Head of caudate nucleus (tissue), 42 donors: ENCODE measurements around the gene ZRANB3.
A peak's percentile ranks its signal among the peaks of the same experiment; 100 is the strongest.
"Not testable (repeated sequence)": the region's sequence is repeated elsewhere in the genome, so short reads cannot be mapped to it uniquely, and the experiment has no call there.

Source experiments
- DNase-seq, 42 donors: peaks; one replicate each; pipeline versions ENCODE4 v3.0.0 to v3.0.0-alpha.2; 2020 to 2021; ENCODE audit warnings: mixed read lengths in 7 of 42
- intact Hi-C: fragments of 100-400 bp; cut with DNase I; formaldehyde crosslinking; loops from one replicate; pipeline ENCODE4 v1.15.0; 2022

Gene ZRANB3

DNA sequence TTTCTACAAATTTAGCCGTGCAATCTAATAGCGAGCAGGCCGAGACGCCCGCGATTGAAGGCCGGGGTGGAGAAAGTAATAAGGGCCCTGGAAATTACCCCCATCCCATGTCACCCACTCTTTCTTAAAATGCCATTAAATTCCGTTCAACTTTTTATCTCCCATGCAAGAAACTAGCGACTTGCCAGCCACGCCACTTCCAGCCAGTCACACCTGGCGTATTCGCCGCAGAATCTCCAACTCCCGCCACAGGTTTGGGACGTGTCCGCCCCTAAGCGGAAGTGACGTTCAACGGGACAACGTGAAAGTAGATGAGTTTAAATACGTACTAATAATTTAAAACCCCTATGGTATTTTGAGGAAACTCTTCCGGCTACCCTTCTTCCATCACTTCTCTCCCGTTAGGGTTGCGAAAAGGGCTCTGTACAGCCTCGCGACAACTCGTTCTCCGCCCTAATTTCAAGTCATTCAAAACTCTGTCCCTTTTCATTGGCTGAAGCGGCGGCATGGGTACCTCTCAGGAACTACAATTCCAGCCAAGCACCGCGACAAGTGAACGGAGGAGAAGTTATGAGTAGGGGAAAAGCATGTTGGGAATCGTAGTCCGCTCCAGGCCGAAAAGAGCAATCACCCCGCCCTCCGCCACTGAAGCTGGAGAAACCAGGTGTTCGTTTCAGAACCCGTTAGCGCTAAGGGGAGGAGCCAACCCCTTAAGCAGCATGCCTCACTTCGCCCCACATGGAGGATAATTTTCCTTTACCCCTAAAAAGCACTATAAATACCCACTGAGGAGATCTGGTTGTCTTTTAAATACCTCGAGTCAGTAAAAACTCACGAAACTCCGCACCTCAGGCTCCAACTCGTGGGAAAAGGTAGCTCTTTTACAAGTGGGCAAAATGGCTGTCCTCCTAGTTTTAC, at the start of gene ZRANB3:
Gene ZRANB3 (minus strand): TSS at position 906 of the 918 bp plus-strand sequence.
- intact Hi-C loops, result loop anchor here (5.0 to 10.0 kb wide), 3 partner anchors 212 to 613 kb away; partner anchors contain the start of genes CCNT2, RAB3GAP1 and UBXN4

DNA sequence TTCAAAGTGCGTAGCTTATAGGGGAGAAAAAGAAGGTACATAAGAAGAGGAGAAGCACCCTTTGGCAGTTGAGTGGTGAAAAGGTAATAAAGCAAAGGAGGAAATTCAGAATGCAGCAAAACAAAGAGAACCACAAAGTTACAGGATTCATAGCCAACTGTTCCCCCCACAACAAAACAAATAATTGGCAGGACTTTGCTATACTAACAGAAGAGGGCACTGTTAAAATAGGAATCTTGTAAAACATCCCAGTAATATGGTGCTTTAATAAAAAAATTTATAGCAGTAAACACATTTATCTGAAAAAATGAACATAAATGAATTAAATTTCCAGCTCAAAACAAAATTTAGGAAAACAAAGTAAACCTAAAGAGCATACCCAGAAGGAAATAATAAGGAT, 42.6 kb upstream of the ZRANB3 start:
- no peak for DNase-seq
- intact Hi-C loops, result no loop called here

More for the DNA sequence above, at the start of gene ZRANB3:
- peak; percentile 80 to 99 (median 95) for DNase-seq

GRCh38 chr2:135570884-135571283, 39.9 kb upstream of the ZRANB3 start:
- DNase-seq, result no peak
- intact Hi-C loops, result no loop called here

- intact Hi-C loops, result no loop called here
- DNase-seq, result no peak
These were observed 32.8 kb upstream of the ZRANB3 start for GRCh38 chr2:135563793-135564192.

GRCh38 chr2:135561925-135562324, 30.9 kb upstream of the ZRANB3 start:
- intact Hi-C loops, result no loop called here
- no peak for DNase-seq

- DNase-seq, result no peak
- intact Hi-C loops, result no loop called here
These were observed 26.5 kb upstream of the ZRANB3 start for GRCh38 chr2:135557530-135557929.

GRCh38 chr2:135555311-135555710, 24.3 kb upstream of the ZRANB3 start:
- intact Hi-C loops, result no loop called here
- no peak for DNase-seq

DNA sequence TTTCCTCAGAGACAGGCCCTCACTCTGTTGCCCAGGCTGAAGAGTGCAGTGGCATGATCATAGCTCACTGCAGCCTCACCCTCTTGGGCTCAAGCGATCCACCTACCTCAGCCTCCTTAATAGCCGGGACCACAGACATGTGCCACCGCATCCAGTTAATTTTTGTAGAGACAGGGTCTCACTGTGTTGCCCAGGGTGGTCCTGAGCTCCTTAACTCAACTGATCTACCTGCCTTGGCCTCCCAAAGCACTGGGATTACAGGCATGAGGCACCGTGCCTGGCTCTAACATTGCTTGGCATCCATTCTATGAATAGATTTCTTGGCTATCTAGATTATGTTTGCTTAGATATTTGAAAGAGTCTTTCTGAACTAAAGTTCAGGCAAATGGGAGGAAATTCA, 21.9 kb upstream of the ZRANB3 start:
- DNase-seq, result no peak
- intact Hi-C loops, result no loop called here

- intact Hi-C loops, result no loop called here
- DNase-seq, result no peak
These were observed 20.3 kb upstream of the ZRANB3 start for GRCh38 chr2:135551356-135551755.

- no peak for DNase-seq
- intact Hi-C loops, result no loop called here
These were observed 16.3 kb upstream of the ZRANB3 start for GRCh38 chr2:135547311-135547710.

- DNase-seq, result no peak
- intact Hi-C loops, result no loop called here
These were observed 15.4 kb upstream of the ZRANB3 start for GRCh38 chr2:135546436-135546835.

- DNase-seq, result not testable (repeated sequence)
- intact Hi-C loops, result loop anchor here (5.0 to 10.0 kb wide), 3 partner anchors 209 to 616 kb away; partner anchors contain the start of genes CCNT2, RAB3GAP1 and UBXN4
These were observed 2.5 kb upstream of the ZRANB3 start for GRCh38 chr2:135533545-135533944.

DNA sequence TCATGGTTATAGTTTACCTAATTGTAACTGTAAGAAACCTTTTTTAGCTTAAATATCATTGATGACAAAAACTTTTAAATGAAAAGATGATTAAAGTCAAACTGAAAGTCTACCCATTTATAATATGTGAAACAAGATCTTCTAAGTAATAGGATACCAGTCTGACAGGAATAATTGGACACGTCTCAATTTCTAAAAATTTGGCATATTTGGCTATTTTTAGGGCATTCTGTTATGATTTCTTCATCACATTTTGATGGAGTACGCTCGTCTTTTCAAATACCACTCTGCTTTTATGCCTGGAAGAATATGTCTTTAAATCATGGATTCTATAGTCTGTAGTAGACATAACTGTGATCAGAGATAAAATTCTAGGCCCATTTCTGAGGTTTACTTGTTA, 1.6 kb upstream of the ZRANB3 start:
- intact Hi-C loops, result loop anchor here (5.0 to 10.0 kb wide), 3 partner anchors 210 to 615 kb away; partner anchors contain the start of genes CCNT2, RAB3GAP1 and UBXN4
- DNase-seq, result no peak

DNA sequence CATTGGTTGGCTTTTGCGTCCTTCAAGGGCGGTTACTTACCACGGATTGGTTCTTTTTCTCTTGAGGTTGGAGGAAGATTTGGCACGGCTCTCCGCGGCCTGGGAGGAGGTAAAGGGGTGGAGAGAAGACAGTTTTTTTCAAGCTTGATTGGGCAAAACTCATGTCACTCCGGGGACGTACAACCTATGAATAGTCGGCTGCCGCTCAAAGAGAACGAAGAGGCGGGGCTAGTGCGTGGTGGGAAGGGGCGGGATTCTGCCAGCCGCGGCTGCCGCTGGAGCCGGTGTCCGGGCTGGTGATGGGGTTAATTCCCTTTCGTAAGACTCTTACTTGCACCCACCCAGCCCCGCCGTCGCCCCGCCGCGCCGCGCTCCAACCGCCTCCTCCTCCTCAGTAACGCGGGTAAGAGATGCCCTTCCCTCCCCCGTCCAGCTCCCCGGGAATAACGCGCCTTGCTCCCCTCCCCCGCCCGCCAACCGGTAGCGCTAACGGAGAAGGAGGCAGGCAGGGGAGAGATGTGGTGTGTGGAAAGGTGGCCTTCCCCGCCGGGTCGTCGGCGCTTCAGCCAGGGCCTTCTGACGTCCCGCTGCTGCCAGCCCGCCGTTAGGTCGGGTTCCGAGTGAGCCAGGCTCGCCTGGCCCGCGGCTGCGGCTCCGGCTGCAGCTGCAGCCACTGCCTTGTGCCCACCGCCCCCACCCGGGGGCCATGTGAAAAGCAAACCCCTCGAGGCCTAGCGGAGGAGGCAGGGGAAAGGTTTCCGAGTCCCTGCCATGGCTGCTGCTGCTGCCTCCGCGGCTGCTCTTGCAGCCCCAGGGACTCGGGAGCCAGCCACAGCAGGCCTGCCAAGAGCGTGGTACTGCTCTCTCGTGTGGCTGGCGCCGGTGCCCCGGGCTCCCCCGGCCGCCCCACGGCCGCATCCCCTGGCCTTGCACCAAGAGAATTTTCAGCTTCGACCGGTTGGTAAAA, 496 bp upstream of the ZRANB3 start, which contains the start of gene R3HDM1:
Gene R3HDM1 (plus strand): TSS at position 254 of the 967 bp plus-strand sequence. CDS start 73,362 bp downstream, outside the sequence.
- peak; percentile 89 to 100 (median 98) for DNase-seq
- intact Hi-C loops, result loop anchor here (5.0 to 10.0 kb wide), 3 partner anchors 211 to 614 kb away; partner anchors contain the start of genes CCNT2, RAB3GAP1 and UBXN4

DNA sequence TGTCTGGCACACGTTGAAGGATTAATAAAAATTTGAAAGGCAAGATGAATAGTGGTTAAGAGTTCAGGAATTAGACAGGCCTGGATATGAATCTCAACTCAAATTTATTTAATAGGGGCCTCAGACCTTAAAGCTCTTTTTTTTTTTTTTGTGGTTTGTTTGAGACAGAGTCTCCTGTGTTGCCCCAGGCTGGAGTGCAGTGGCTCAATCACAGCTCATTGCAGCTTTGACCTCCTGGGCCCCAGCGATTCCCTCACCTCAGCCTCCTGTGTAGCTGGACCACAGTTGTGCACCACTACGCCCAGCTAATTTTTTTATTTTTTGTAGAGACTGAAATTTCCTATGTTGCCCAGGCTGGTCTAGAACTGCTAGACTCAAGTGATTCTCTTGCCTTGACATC, 3.0 kb downstream of the ZRANB3 start:
- intact Hi-C loops, result no loop called here
- DNase-seq, result no peak

GRCh38 chr2:135525786-135526185, 5.2 kb downstream of the ZRANB3 start:
- intact Hi-C loops, result no loop called here

DNA sequence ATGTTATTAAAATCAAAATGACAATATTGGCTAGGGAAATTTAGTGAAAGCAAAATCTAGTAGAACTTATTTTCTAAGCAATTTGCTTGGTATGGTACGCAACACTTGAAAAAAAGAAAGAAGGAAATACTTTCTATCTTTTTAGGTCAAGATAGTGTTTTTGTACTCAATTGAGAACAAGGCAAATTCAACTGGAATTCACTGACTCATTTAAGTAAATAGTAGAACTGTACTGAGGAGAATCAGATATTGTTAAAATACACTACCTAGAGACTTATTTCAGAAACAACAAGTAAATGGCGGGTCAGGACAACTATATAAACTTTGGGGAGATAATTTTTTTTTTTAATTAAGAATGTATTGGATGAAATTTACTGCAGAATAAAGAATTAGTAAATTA, 18.9 kb downstream of the ZRANB3 start:
- intact Hi-C loops, result no loop called here
- DNase-seq, result no peak

More at GRCh38 chr2:135525786-135526185, 5.2 kb downstream of the ZRANB3 start:
- DNase-seq, result no peak

DNA sequence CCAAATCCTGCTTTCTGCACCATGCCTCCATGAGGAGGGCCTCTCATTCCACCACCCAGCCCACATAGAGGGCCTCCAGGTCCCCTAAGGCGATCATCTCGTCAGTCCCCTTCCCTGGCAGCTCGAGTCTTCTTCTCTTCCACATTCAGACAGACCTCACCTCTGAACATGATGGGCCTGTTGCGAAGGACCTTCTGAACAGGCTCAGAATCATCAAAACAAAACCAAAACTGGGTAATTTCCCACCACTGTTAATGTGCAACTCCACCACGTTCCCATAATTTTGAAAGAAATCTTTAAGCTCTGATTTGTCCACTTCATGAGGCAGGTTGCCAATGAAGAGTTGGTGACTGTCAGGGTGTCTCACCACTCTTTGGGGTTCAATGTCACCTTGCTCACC, 20.4 kb downstream of the ZRANB3 start:
- intact Hi-C loops, result no loop called here

GRCh38 chr2:135504811-135505210, 26.2 kb downstream of the ZRANB3 start:
- DNase-seq, result no peak
- intact Hi-C loops, result no loop called here

More for the DNA sequence above, 20.4 kb downstream of the ZRANB3 start:
- DNase-seq, result no peak
